GM23248 (cell line): ENCODE results near the gene NDUFAF3. TPM values are rescaled to one million over a fixed set of nuclear protein-coding genes. Genes with fewer than 3 reads are reported as not detected.
A peak's percentile ranks its signal among the peaks of the same experiment; 100 is the strongest.

Source experiments
- DNase-seq: peaks from one replicate; pipeline ENCODE4 v3.0.0-alpha.2; 2015
- H2AFZ ChIP-seq: fragments of 200-600 bp; sonication (generic); 2 replicates; pipeline ENCODE4 v1.6.1; 2016; ENCODE audit warnings: antibody characterized with exemption
- H3F3A ChIP-seq: fragments of 200-600 bp; sonication (generic); 2 replicates; pipeline ENCODE4 v1.6.1; 2016; ENCODE audit warnings: mild to moderate bottlenecking, antibody characterized with exemption, mixed run types; ENCODE audit not compliant: insufficient read depth
- H3K27ac ChIP-seq: fragments of 200-600 bp; sonication (generic); 2 replicates; pipeline ENCODE4 v1.5.1; 2016; ENCODE audit warnings: mild to moderate bottlenecking
- H3K27me3 ChIP-seq: fragments of 200-600 bp; sonication (generic); replicated peaks from 2 replicates; pipeline ENCODE4 v1.6.1; 2016; ENCODE audit warnings: mild to moderate bottlenecking; ENCODE audit not compliant: insufficient read depth
- H3K36me3 ChIP-seq: fragments of 200-600 bp; sonication (generic); 2 replicates; pipeline ENCODE4 v1.6.1; 2016; ENCODE audit warnings: low read depth, mild to moderate bottlenecking
- H3K4me1 ChIP-seq: fragments of 200-600 bp; sonication (generic); 2 replicates; pipeline ENCODE4 v1.6.1; 2016; ENCODE audit warnings: mild to moderate bottlenecking; ENCODE audit not compliant: insufficient read depth
- H3K4me2 ChIP-seq: fragments of 200-600 bp; sonication (generic); one replicate; pipeline ENCODE4 v1.6.1; 2016; ENCODE audit warnings: mild to moderate bottlenecking; ENCODE audit not compliant: unreplicated experiment
- H3K4me3 ChIP-seq: fragments of 200-600 bp; sonication (generic); 2 replicates; pipeline ENCODE4 v1.5.1; 2016; ENCODE audit warnings: mild to moderate bottlenecking
- H3K79me2 ChIP-seq: fragments of 200-600 bp; sonication (generic); 2 replicates; pipeline ENCODE4 v1.6.1; 2016; ENCODE audit warnings: mild to moderate bottlenecking; ENCODE audit not compliant: insufficient read depth
- H3K9ac ChIP-seq: fragments of 200-600 bp; sonication (generic); 2 replicates; pipeline ENCODE4 v1.6.1; 2016; ENCODE audit warnings: mild to moderate bottlenecking
- H3K9me2 ChIP-seq: fragments of 200-600 bp; sonication (generic); 2 replicates; pipeline ENCODE4 v1.6.1; 2016; ENCODE audit warnings: mixed run types, mild to moderate bottlenecking, moderate library complexity; ENCODE audit not compliant: insufficient read depth
- H3K9me3 ChIP-seq: fragments of 200-600 bp; sonication (generic); one replicate; pipeline ENCODE4 v1.6.1; 2017; ENCODE audit warnings: low read depth
- H4K20me1 ChIP-seq: fragments of 200-600 bp; sonication (generic); 2 replicates; pipeline ENCODE4 v1.6.0; 2016; ENCODE audit not compliant: insufficient read depth
- EZH2 ChIP-seq: fragments of 200-600 bp; sonication (generic); IDR thresholded peaks from 2 replicates; pipeline ENCODE4 v1.6.1; 2018; ENCODE audit warnings: antibody characterized with exemption, mild to moderate bottlenecking; ENCODE audit not compliant: insufficient read depth, poor library complexity, severe bottlenecking
- EZH2phosphoT487 ChIP-seq: fragments of 200-600 bp; sonication (generic); IDR thresholded peaks from 2 replicates; pipeline ENCODE4 v1.6.1; 2018; ENCODE audit warnings: antibody characterized with exemption, moderate library complexity, mild to moderate bottlenecking, low read depth; ENCODE audit not compliant: insufficient read depth
- WGBS, 2 experiments: methylation state at CpG; one replicate each; pipeline ENCODE4 v1.1.6; 2015 to 2017; ENCODE audit warnings: low lambda C conversion rate in 2 of 2, low coverage in 1 of 2; ENCODE audit errors: missing lambda C conversion rate in 2 of 2; 5-methylcytosine and 5-hydroxymethylcytosine counted together
- in situ Hi-C: fragments of 300-500 bp; cut with MboI; formaldehyde crosslinking; loops from 2 replicates; pipeline ENCODE4 v1.15.0; 2020
- polyA plus RNA-seq: library from polyadenylated mRNA; unstranded; fragments of >200 nt; fragmentation: Nextera tagmentation; extraction: Ambion mirVana; gene quantifications from 2 replicates; pipeline ENCODE4 v1.2.1, GENCODE V29; 2016
- total RNA-seq: library from RNA; depleted of rRNA; stranded (reverse); fragments of >200 nt; shearing (Covaris generic); gene quantifications from 2 replicates; pipeline ENCODE4 v1.2.3, GENCODE V29; 2014

NDUFAF3 gene
- total and polyA plus RNA-seq, 2 experiments from 2014 or later = 129 to 218 TPM

- Histone ChIP-seq H3K4me1 (peaks cover 14% of the 10 kb centered on the region; the same call in 1 of the 2 replicates), H4K20me1 (no peaks in the 10 kb centered on the region), H3F3A (peaks cover 11% of the 10 kb centered on the region; the same call in 1 of the 2 replicates), H3K9ac (peak overlapping the region; percentile 86), H3K9me3 (no peaks in the 10 kb centered on the region), H3K9me2 (no peaks in the 10 kb centered on the region), H3K27me3 (no peaks in the 10 kb centered on the region), H2AFZ (peak overlapping the region; percentile 71), H3K27ac (peak overlapping the region; percentile 94), H3K79me2 (peaks cover 41% of the 10 kb centered on the region), H3K36me3 (no peaks in the 10 kb centered on the region), H3K4me2 (peak overlapping the region; percentile 88), H3K4me3 (peak overlapping the region; percentile 77)
- 0 to 2% methylated on average over 21 of the region's 21 CpGs for WGBS, 2 experiments
- in situ Hi-C loops = no loop called here
- TF ChIP-seq EZH2phosphoT487 (no peak), EZH2 (no peak)
- peak; percentile 50 for DNase-seq
These were observed 32.7 kb upstream of the NDUFAF3 start for GRCh38 chr3:48989126-48989795.

- Histone ChIP-seq H3K79me2 (peaks cover 47% of the 10 kb centered on the region), H3K4me2 (peak within 1 kb of the TSS; percentile 88), H2AFZ (peak within 1 kb of the TSS; percentile 71), H3K27me3 (no peaks in the 10 kb centered on the region), H3K9ac (peak within 1 kb of the TSS; percentile 86), H3K4me1 (peaks cover 14% of the 10 kb centered on the region; the same call in 1 of the 2 replicates), H3K27ac (peak within 1 kb of the TSS; percentile 94), H3F3A (peaks cover 6% of the 10 kb centered on the region; the same call in 1 of the 2 replicates), H3K9me2 (no peaks in the 10 kb centered on the region), H3K4me3 (peak within 1 kb of the TSS; percentile 77), H4K20me1 (no peaks in the 10 kb centered on the region), H3K9me3 (no peaks in the 10 kb centered on the region), H3K36me3 (no peaks in the 10 kb centered on the region)
- in situ Hi-C loops = no loop called here
- 1 to 2% methylated on average over 66 to 74 of the region's 91 CpGs for WGBS, 2 experiments
- no peak for TF ChIP-seq EZH2
- TF ChIP-seq EZH2phosphoT487 = no peak
- DNase-seq = peak; percentile 97
These were observed 31.9 kb upstream of the NDUFAF3 start, which contains the start of gene P4HTM for GRCh38 chr3:48989796-48990635. P4HTM (plus strand) TSS chr3:48990241; CDS start chr3:48990257, 16 bp downstream.

- Histone ChIP-seq H3K4me2 (peak overlapping the region; percentile 88), H2AFZ (peak overlapping the region; percentile 70), H3K36me3 (no peaks in the 10 kb centered on the region), H3K79me2 (peaks cover 53% of the 10 kb centered on the region), H4K20me1 (no peaks in the 10 kb centered on the region), H3K27me3 (no peaks in the 10 kb centered on the region), H3K4me1 (peaks cover 14% of the 10 kb centered on the region; the same call in 1 of the 2 replicates), H3K9me3 (no peaks in the 10 kb centered on the region), H3K27ac (peak overlapping the region; percentile 94), H3K9me2 (no peaks in the 10 kb centered on the region), H3F3A (peaks cover 6% of the 10 kb centered on the region; the same call in 1 of the 2 replicates), H3K9ac (peak overlapping the region; percentile 86), H3K4me3 (peak overlapping the region; percentile 77)
- TF ChIP-seq EZH2 (no peak), EZH2phosphoT487 (no peak)
- peak; percentile 56 for DNase-seq
- in situ Hi-C loops = no loop called here
- WGBS, 2 experiments = 6% methylated on average over 40 of the region's 40 CpGs
These were observed 31.1 kb upstream of the NDUFAF3 start for GRCh38 chr3:48990636-48991469.
